ENCODE data around the gene OR1M1.
A peak's percentile ranks its signal among the peaks of the same experiment; 100 is the strongest.
"Not testable (repeated sequence)": the region's sequence is repeated elsewhere in the genome, so short reads cannot be mapped to it uniquely, and the experiment has no call there.

The OR1M1 gene

DNA sequence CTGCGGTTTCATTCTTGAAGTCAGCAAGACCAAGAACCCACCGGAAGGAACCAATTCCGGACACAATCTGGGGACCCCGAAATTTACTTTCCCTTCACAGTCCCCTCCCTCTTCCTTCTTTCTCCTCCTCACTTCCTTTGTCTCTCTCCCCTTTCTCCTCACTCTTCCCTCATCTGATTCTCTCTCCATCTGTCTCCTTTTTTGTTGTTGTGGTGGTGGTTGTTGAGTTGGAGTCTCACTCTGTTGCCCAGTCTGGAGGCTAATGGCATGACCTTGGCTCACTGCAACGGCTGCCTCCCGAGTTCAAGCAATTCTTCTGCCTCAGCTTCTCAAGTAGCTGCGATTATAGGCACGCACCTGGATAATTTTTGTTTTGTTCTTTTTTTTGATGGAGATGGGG, 32.7 kb upstream of the OR1M1 start:
- DNase-seq (ENCODE audit: low spot score) (no peak), ATAC-seq (ENCODE audit: low read depth) (no peak)
- Histone ChIP-seq H3K27me3 (ENCODE audit: insufficient read depth, poor library complexity, severe bottlenecking) (no peaks in the 10 kb centered on the region), H3K27ac (ENCODE audit: poor library complexity, severe bottlenecking) (peak overlapping the region; percentile 42), H3K4me3 (ENCODE audit: severe bottlenecking) (no peak overlapping the region), H3K4me1 (ENCODE audit: insufficient read depth, poor library complexity, severe bottlenecking) (peaks cover 5% of the 10 kb centered on the region), H3K9me3 (ENCODE audit: severe bottlenecking) (no peaks in the 10 kb centered on the region), H3K36me3 (ENCODE audit: low read depth) (no peaks in the 10 kb centered on the region)
- TF ChIP-seq CTCF (IDR thresholded peaks at IDR 0.05; ENCODE audit: poor library complexity, severe bottlenecking): no peak

- no peak overlapping the region for H3K4me3 ChIP-seq (ENCODE audit: severe bottlenecking)
- ATAC-seq (ENCODE audit: low read depth): peak; percentile 80
- H3K4me1 ChIP-seq (ENCODE audit: insufficient read depth, poor library complexity, severe bottlenecking): peaks cover 5% of the 10 kb centered on the region
Measured at GRCh38 chr19:9054765-9055164, 32.1 kb upstream of the OR1M1 start.

DNA sequence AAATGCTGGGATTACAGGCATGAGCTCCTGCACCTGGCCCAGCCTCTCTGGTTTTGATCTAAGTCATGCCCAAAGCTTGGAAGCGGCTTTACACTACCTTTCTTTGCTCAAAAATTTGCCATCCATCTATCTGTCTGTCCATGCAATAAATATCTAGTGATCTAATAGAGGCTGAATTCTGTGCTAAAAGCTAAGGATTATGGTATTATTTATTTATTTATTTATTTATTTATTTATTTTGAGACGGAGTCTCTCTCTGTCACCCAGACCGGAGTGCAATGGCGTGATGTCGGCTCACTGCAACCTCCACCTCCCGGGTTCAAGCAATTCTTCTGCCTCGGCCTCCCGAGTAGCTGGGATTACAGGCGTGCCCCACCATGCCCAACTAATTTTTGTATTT, 30.7 kb upstream of the OR1M1 start:
- H3K4me1 ChIP-seq (ENCODE audit: insufficient read depth, poor library complexity, severe bottlenecking): not testable (repeated sequence)

More at GRCh38 chr19:9054765-9055164, 32.1 kb upstream of the OR1M1 start:
- Histone ChIP-seq H3K27ac (ENCODE audit: poor library complexity, severe bottlenecking) (peak overlapping the region; percentile 42), H3K36me3 (ENCODE audit: low read depth) (no peaks in the 10 kb centered on the region), H3K27me3 (ENCODE audit: insufficient read depth, poor library complexity, severe bottlenecking) (no peaks in the 10 kb centered on the region), H3K9me3 (ENCODE audit: severe bottlenecking) (no peaks in the 10 kb centered on the region)
- DNase-seq (ENCODE audit: low spot score): no peak
- TF ChIP-seq CTCF (IDR thresholded peaks at IDR 0.05; ENCODE audit: poor library complexity, severe bottlenecking): no peak

GRCh38 chr19:9057505-9058258, 29.2 kb upstream of the OR1M1 start:
- Histone ChIP-seq H3K27me3 (ENCODE audit: insufficient read depth, poor library complexity, severe bottlenecking) (no peaks in the 10 kb centered on the region), H3K4me1 (ENCODE audit: insufficient read depth, poor library complexity, severe bottlenecking) (peaks cover 5% of the 10 kb centered on the region), H3K4me3 (ENCODE audit: severe bottlenecking) (no peak overlapping the region), H3K9me3 (ENCODE audit: severe bottlenecking) (no peaks in the 10 kb centered on the region), H3K36me3 (ENCODE audit: low read depth) (no peaks in the 10 kb centered on the region), H3K27ac (ENCODE audit: poor library complexity, severe bottlenecking) (no peak overlapping the region)
- DNase-seq (ENCODE audit: low spot score) (no peak), ATAC-seq (ENCODE audit: low read depth) (no peak)
- no peak for TF ChIP-seq CTCF (IDR thresholded peaks at IDR 0.05; ENCODE audit: poor library complexity, severe bottlenecking)

More for the DNA sequence above, 30.7 kb upstream of the OR1M1 start:
- DNase-seq (ENCODE audit: low spot score); H3K9me3 ChIP-seq (ENCODE audit: severe bottlenecking); H3K27me3 ChIP-seq (ENCODE audit: insufficient read depth, poor library complexity, severe bottlenecking); ATAC-seq (ENCODE audit: low read depth); H3K36me3 ChIP-seq (ENCODE audit: low read depth); H3K4me3 ChIP-seq (ENCODE audit: severe bottlenecking); H3K27ac ChIP-seq (ENCODE audit: poor library complexity, severe bottlenecking): not testable (repeated sequence)

- no peak for TF ChIP-seq CTCF (IDR thresholded peaks at IDR 0.05; ENCODE audit: poor library complexity, severe bottlenecking)
- peaks cover 5% of the 10 kb centered on the region for H3K4me1 ChIP-seq (ENCODE audit: insufficient read depth, poor library complexity, severe bottlenecking)
- no peaks in the 10 kb centered on the region for H3K9me3 ChIP-seq (ENCODE audit: severe bottlenecking)
- DNase-seq (ENCODE audit: low spot score): no peak
- H3K27ac ChIP-seq (ENCODE audit: poor library complexity, severe bottlenecking): no peak overlapping the region
- no peak for ATAC-seq (ENCODE audit: low read depth)
- no peaks in the 10 kb centered on the region for H3K27me3 ChIP-seq (ENCODE audit: insufficient read depth, poor library complexity, severe bottlenecking)
- no peak overlapping the region for H3K4me3 ChIP-seq (ENCODE audit: severe bottlenecking)
- H3K36me3 ChIP-seq (ENCODE audit: low read depth): no peaks in the 10 kb centered on the region
Measured at GRCh38 chr19:9058905-9059667, 27.8 kb upstream of the OR1M1 start.
